HT-29 (cell line): ENCODE results near the gene WFS1. TPM values are rescaled to one million over a fixed set of nuclear protein-coding genes. Genes with fewer than 3 reads are reported as not detected.
A peak's percentile ranks its signal among the peaks of the same experiment; 100 is the strongest.

Source experiments
- DNase-seq: peaks from one replicate; pipeline ENCODE4 v3.0.0-alpha.2; 2015; ENCODE audit warnings: low spot score
- total RNA-seq: library from RNA; depleted of rRNA; stranded (reverse); fragments of >200 nt; shearing (Covaris generic); gene quantifications from 2 replicates; pipeline ENCODE4 v1.2.3, GENCODE V29; 2014

Gene WFS1
- total RNA-seq, 1 experiment from 2014 or later, result 49.8 TPM

DNA sequence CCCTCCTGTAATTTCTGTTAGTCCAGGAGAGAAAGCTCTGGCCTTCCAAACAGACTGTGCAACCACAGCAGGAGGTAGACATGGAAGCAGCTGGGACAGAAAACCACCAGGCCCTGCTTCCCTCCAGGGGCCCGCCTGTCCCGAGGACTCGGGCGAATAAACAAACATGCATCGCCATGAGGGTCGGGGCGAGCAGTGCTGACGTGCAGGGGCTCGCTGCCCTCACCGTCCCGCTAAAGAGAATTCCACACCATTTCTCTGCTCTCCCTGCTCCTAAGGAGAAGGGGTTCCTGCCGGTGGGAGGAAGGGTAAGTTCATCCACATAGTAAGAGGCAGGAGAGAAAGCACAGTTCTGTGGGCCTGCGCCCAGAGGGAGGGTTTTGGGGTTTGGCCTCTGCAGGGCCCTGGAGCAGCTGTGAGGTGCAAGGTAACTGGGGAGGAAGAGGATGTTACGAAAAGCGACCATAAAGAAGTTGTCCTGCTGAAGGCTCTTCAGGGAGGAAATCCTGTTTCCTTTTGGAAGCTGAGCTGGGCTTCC lies 54.9 kb downstream of the WFS1 start:
- no peak for DNase-seq

DNA sequence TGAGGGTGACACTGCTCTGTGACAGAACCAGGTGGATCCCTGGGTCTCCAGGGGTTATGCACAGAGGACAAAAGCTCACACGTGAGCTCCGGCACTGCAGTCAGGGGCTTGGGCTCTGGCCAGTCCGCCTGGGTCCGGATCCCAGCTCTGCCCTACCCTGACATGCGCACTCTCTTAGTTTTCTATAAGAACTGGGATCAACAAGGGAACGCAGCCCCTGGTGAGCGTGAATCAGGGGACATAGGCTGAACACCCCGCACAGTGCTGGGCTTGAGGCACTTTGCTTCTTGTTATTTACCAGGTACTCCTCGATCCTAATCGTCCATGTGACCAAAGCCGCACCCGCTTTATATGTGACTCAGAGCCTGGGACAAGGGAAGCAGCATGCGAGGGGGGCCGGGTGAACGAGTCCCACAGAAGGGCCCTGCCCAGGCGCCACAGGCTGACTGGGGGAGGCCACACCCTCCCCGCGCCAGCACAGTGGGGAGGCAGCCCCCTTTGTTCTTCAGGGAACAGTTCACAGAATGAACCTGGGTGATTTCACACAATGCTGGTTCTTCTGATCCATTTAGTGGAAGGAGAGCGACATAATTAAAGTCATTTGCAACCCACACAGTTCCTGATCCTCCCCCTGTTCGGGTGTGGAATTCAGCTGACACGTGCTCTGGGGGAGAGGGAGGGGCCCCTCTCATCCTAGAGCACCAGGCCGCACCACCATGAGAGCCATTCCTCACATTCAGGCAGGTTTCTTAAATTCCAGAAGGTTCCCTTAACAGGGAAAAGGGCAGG lies 55.5 kb downstream of the WFS1 start:
- peak; percentile 58 for DNase-seq

DNA sequence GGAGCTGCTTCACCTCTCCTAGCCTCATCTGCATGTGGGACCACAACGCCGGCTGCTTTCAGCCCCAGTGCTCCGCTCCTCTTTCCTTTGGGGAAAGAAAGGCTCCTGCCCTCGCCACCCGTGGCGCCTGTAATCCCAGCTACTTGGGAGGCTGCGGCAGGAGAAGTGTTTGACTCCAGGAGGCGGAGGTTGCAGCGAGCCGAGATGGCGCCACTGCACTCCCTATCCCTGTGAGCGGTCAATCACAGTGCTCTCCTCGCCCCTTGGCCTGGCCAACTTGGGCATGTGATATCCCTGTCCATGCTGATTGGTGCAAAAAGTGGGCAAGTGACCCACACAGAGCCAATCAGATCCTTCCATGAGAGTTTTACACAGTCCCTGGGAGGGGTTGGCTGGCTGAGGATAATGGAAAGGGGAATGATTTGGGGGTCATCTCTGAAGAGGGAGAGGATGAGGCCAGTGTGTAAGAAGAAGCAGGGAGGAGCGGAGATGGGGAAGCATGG lies 56.2 kb downstream of the WFS1 start:
- DNase-seq, result no peak

DNA sequence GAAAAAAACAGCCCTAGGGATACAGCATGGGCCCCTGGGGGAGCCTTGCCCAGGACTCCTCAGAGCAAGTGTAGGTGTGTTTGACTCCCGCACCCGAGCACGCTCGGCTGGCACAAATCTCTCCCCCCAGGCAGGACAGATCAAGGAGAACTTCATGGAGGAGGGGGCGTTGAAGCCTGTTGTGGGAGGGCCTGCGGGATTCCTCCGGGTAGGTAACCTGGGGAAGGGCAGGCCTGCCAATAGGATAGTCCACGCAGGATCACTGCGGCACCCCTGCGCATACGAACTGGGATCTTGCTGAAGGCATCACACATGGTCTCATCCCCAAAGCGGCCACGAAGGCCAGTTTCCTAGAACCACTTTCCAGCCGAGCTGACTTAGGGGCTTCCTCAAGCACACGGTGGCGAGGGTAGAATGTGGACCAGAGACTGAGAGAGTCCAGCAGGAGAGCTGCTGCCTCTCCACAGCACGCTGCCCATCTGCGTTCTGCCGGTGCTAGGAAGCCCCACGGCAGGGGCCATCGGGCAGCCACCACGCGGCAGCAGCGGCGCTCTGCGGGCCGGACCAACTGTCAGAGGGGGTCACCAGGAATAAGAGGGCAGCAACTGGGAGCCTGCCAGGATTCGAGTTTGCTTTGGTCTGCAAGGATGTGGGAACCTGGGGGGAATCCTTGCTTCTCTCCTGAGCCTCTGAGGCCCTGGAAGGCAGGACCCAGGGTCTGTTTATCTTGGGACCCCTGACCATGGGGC lies 56.8 kb downstream of the WFS1 start:
- DNase-seq, result no peak

DNA sequence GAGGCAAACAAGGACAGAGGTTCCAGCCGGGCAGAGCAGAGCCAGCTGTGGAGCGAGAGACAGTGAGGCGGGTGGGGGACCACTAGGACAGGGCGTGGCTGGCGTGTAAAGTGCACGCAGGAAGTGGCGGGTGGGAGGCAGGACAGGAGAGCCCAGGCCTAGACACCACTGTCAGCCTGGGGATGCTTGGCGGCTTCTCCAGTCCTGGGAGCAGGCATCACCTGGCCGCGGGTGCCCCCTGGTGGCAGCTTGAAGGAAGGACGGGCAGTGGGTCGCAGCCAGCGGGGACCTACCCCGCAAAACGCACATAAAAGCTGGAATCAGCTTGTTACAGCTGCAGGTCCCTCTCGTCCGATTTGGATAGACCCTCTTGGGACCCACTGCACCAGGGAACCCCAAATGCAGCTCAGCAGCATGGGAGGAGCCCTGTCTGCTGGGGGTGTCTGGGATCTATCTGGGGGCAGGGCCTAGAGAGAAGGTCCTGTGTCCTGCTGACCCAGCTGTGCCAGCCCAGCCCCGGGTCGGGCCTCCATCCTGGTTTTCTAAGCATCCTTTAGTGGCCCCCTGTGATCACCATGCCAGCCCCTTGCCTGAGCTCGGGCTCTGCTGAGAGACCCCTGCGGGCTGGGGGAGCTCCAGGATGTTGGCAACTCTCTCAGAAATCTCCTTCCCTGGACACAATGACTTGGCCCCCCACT lies 57.7 kb downstream of the WFS1 start:
- DNase-seq, result peak; percentile 86

DNA sequence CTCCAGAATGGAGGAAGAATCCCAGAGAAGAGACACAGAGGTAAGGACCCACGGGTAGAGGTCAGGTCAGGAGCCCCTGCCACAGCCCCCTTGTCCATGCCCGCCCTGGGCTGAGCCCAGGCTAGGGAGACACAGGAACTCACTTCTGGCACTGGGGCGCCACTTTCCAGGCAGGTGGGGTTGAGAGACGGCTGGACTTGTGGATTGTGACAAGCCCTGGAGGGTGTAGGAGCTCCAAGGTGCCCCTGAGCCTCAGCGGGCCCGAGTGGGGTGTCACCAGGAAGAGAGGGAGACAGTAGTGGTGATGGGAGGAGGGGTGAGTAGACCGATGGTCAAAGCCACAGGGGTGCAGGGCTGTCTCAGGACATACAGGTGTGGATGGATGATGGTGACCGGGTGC lies 58.9 kb downstream of the WFS1 start:
- DNase-seq, result no peak

DNA sequence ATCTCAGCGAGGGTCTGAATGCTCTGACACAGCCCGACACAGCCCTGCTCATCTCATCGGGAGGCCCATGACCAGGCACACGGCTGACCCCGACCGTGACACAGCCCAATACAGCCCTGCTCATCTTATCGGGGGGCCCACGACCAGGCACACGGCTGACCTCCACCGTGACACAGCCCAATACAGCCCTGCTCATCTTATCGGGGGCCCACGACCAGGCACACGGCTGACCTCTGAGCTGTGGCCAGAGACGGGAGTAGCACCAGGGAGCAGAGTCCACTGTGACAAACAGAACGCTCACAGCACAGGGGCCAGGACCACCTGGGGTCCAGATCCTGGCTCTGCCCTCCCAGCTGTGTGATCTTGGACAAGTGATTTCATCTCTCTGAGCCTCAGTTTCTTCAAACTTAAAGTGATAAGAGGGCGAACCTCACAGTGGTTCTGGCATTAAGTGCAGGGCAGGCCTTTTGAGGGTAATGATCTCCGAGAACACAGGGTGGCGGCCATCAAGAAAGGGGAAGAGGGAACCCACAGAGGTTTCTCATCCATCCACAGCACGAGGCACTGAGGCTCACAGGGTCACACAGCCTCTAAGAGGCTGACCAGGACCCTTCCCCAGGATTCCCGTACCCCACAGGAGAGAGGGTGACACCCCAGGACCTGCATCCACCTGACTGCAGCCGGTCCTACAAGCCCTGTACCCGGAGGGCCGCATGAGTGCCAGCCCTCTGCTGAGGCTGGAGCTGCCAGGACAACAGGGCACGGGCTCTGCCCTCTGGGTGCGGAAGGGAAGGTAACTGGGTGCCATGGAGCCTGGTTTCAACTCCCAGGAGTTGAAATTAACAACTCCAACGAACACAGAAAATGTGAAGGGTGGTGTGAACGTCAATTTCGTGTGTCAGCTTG lies 60.1 kb downstream of the WFS1 start:
- no peak for DNase-seq

DNA sequence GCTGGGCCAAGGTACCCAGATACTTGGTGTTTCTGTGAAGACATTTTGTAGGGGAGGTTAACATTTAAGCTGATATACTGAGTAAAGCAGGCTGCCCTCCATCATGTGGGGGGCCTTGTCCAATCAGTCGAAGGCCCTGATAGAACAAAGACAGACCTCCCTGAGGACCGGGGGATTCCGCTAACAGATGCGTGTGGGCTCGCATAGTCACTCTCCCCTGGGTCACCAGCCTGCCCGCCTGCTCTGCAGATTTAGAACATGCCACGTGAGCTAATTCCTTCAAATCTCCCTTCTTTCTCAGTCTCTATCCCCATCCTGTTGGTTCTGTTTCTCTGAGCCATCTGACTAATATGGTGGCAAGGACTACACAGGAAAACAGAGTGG lies 60.7 kb downstream of the WFS1 start:
- no peak for DNase-seq

DNA sequence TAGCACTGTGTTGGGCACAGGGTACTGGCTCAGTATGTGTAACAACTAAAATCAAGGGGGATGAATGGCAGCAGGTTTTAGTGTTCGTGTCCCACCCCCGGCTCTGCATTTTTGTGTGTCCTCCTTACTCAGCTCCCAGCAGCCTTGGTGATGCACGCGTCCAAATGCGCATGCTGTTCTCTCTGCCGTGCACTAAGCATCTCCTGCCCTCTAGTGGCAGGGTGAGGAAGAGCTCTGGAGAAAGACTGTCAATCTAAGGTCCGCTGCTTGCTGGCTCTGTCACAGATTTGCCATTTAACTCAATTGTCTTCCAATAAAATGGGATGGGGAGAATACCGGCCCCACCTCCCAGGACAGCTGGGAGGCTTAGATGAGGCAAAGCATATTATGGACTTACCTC lies 61.4 kb downstream of the WFS1 start:
- DNase-seq, result peak; percentile 53

DNA sequence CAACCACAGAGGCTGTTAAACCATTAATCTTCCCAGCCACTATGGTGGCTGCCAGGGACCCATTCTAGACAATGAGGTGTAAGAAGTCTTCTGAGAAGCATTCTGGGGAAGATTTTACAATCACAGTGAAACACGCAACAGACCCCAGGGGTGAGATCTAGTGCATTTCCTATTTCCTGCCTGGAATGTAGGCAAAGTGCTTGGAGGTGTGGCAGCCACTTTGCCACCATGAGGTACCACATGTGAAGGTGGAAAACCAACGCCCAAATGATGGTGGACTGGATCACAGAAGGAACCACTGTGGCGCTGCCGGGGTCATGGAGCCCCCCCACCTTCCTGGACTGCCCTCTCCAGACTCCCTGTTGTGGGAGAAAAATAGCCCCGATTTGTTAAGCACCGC lies 61.8 kb downstream of the WFS1 start:
- no peak for DNase-seq

DNA sequence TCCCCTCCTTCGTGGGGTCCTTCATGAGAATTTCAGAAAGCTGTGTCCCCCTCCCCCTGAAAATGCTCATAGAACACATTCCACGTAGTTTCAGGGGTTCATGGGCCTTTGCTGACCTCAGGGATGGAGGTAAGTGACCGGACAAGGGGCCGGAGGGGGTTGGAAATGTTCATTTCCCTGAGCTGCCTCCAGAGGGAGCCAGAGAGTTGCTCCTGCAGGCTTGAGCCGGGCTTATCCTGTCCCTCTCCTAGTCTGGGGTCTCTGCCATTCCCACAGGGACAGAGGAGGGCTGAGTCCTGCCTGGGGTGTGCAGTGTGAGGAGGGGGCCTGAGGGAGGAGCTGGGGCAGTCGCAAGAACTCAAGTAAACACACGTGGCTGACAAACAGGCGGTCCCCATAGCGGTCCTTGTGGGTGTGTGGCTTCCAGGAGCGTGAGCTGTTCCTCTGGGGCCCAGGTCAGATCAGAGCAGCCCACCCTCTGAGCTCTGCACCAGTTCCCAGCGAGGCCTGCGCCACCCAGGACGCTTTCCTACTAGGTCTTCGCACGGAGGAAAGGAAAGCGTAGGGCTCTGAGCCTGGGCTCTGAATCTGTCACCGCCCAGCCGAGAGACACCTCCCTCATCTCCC lies 62.5 kb downstream of the WFS1 start:
- DNase-seq, result peak; percentile 56

DNA sequence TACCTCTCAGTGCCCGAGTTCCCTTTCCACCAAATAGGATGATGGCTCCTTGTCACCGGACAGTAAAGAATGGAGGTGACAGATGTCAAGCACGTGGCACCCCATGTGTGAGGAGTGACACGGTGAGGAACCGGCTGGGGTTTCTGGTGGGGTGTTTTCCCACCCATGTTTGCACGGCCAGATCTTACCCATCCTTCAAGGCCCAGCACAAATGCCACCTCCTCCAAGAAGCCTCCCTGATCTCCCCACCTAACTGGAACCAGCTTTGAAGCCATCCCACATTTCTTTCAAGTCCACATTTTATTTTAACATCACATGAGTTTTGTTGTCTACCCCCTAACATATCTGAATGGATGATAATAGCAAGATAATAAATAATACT lies 63.0 kb downstream of the WFS1 start:
- DNase-seq, result no peak

DNA sequence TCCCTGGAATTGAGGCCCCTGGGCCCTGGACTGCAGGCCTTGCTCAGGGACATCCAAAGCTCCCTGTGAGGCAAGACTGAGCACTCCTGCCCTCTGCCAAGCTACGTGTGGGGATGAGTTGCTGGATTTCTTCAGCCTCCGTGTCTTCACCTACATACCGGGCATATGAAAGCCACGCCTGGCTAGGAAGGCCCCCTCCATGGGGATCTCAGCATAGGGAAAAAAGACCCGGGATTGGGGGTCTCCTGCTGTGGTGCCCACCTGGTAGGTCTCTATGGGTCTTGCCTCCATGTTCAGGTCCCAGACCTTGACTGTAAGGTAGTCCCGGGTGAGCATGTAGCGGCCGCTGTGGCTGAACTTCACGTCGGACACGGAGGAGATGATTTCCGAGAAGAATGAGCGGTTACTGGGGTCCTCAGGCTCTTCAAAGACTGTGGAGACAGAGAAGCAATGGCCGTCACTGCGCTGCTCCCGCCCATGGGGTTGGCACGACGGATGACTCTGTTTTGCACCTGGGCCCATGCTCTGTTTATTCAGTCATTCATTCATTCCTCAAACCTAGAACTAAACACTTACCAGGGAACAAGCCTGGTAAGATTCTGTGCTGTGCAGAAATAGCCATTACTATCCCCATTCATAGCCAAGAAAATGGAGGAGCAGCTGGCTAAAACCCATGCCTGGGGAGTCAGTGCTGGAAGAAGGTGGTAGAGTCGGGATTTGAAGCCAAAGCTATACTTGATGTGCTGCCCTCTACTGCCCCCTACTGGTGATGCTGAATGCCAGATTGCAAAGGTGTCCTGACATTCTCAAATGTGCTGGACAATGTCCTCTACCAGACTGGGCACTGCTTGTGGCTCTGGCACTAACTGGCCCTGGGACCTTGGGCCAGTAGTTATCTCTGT lies 63.9 kb downstream of the WFS1 start:
- no peak for DNase-seq

DNA sequence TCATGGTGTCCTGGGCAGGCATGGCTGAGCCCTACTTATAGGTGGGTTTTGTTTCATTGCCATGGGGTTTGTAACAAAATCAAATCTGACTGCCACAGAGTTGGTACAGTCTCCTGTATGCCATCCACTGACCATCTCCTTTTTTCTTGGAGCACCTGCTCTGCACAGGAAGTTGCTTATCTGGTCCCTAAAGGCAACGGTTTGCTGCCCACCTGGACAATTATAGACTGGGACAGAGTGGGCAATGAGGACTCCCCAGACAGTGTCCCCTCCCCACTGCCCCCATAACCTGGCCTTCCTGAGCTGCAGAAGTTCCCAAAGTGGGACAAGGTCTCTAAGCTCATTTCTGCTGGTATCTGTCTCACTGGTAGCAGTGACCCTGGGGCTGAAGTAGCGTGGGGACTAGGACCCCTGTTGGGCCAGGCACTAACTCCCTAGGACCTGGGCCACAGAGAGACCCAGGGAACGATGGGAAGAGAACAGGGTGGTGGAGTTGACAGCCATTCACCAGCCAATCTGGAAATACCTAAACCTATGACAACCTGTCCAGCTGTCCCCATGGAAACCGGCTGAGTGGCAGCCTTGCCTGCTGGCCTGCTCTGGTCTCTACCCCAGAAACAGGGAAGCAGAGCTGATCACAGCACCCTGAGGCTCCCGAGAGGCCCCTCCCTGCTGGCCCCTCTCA lies 64.7 kb downstream of the WFS1 start:
- DNase-seq, result no peak

DNA sequence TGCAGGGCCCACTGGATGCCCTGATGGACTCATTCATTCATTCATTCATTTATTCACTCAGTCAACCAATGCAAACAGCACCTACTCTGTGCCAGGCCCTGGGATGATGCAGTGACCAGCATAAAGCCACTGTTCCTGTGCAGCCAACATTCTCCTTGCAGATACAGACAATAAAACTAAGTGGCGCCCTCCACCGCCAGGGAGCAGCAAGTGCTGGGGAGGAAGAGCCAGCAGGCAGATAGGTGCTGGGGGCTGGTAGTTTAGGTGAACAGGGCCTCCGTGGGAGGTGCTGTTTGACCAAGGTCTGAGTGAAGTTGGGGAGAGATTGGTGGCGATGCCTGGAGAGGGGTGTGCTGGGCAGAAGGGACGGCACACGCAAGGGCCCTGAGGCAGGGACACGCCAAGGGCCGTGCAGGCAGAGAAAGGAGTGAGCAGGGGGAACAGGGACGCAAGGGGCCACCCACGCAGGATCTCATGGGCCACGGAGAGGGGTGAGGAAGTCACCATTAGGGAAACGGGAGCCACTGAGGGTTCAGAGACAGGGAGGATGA lies 65.5 kb downstream of the WFS1 start:
- no peak for DNase-seq

DNA sequence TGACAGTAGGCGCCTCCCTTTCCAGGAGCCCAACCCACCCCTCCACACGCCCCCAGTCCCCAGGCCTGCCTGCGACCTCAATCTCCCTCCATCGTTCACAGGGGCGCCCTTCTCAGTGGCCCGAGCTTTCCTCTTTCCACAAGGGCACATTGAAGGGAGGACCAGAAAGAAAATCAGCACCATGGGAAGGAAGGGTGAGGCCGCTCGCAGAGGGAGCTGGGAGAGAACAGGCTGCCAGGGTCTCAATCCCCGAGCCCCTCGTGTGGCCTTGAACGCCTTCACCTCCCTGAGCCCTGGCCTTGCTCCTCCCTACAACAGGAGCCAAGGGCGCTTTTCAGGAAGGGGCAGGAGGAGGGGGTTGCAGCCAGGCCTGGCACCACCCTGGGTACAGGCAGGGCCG lies 66.5 kb downstream of the WFS1 start:
- DNase-seq, result no peak

DNA sequence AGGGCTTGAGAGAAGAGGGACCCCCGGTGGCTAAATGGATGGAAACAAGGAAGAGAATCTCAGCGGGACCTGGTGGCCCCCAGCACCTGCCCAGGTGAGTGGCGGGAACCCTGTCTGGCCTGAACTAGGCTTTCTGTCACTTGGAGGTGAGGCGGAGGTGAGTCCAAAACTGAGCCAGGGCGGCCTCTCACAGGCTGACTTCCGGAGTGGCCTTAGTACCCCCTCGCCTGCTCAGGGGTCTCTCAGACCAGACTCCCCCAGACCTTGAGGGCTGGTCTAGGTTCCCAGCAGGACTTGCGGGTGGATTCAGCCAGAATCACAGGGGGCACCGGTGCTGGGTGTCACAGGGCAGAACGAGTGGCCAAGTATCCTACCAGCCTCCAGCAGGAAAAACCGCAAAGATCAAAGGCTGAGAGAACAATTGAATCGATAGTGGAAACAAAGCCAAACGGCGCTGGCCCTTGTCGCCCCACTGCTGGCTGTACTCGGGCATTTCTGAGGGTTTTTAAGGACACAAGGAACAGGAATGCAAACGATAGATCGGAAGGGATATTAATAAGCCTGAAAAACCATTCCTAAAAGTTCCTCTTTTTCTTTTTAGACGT lies 67.8 kb downstream of the WFS1 start:
- peak; percentile 27 for DNase-seq
